HG03521 (cell line): Measurements from ENCODE around the gene F7.

Experiments
- ATAC-seq: cut with Tn5 transposase; IDR thresholded peaks from one replicate; pipeline ENCODE4 v1.9.1; 2021; ENCODE audit warnings: mild to moderate bottlenecking, moderate library complexity; ENCODE audit not compliant: unreplicated experiment

F7 gene

DNA sequence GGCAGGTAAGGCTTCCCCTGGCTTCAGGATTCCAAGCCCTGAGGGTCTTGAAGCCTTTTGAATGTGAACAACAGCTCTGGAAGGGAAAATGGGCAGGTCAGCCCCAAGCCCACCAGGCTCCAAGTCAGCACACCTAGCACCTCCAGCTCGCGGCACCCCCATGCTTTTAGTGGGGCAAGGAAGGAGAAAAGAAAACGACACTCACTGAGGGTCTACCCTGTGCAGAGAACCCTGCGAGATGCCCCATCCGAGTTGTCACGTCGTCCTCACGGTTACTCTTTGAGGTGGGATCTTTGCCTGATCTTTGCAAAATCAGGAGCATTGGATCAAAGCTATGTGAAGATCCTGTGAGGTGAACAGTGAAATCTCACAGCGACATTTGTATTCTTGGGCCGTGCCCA lies 11.3 kb downstream of the F7 start:
- ATAC-seq: no peak

DNA sequence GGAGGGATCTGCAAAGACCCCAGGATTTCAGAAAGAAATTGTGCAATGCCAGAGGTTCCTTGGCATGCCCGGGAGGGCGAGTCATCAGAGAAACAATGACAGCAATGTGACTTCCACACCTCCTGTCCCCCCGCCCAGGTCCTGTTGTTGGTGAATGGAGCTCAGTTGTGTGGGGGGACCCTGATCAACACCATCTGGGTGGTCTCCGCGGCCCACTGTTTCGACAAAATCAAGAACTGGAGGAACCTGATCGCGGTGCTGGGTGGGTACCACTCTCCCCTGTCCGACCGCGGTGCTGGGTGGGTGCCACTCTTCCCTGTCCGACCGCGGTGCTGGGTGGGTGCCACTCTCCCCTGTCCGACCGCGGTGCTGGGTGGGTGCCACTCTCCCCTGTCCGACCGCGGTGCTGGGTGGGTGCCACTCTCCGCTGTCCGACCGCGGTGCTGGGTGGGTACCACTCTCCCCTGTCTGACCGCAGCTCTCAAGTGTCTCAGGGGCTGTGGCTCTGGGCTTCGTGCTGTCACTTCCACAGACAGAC lies 11.8 kb downstream of the F7 start:
- ATAC-seq: no peak

DNA sequence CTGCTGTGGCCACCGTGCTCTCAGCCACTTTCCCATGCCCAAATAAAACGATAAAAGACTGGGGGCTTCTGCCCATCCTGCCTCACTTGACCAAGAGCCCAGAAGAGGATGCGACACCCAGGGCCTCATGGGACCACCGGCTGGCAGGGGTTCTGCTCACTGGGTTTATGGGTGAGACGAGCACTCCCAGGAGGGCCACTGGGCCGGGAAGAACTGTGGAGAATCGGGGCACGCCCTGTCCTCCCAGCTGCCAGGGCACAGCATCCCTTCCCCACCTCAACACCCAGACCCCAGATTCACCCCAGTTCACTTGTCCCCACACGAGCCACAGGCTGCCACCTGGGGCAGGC lies 12.3 kb downstream of the F7 start:
- ATAC-seq: no peak

DNA sequence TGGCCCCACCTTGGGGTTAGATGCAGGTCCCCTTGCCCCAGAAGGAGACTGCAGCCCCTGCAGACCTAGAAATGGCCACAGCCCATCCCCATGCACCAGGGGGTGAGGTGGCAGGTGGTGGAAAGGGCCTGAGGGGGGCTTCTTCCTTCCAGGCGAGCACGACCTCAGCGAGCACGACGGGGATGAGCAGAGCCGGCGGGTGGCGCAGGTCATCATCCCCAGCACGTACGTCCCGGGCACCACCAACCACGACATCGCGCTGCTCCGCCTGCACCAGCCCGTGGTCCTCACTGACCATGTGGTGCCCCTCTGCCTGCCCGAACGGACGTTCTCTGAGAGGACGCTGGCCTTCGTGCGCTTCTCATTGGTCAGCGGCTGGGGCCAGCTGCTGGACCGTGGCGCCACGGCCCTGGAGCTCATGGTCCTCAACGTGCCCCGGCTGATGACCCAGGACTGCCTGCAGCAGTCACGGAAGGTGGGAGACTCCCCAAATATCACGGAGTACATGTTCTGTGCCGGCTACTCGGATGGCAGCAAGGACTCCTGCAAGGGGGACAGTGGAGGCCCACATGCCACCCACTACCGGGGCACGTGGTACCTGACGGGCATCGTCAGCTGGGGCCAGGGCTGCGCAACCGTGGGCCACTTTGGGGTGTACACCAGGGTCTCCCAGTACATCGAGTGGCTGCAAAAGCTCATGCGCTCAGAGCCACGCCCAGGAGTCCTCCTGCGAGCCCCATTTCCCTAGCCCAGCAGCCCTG lies 12.8 kb downstream of the F7 start:
- no peak for ATAC-seq

DNA sequence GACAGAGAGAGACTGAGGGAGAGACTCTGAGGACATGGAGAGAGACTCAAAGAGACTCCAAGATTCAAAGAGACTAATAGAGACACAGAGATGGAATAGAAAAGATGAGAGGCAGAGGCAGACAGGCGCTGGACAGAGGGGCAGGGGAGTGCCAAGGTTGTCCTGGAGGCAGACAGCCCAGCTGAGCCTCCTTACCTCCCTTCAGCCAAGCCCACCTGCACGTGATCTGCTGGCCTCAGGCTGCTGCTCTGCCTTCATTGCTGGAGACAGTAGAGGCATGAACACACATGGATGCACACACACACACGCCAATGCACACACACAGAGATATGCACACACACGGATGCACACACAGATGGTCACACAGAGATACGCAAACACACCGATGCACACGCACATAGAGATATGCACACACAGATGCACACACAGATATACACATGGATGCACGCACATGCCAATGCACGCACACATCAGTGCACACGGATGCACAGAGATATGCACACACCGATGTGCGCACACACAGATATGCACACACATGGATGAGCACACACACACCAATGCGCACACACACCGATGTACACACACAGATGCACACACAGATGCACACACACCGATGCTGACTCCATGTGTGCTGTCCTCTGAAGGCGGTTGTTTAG lies 13.7 kb downstream of the F7 start:
- no peak for ATAC-seq

DNA sequence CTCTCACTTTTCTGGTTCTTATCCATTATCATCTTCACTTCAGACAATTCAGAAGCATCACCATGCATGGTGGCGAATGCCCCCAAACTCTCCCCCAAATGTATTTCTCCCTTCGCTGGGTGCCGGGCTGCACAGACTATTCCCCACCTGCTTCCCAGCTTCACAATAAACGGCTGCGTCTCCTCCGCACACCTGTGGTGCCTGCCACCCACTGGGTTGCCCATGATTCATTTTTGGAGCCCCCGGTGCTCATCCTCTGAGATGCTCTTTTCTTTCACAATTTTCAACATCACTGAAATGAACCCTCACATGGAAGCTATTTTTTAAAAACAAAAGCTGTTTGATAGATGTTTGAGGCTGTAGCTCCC lies 14.2 kb downstream of the F7 start:
- no peak for ATAC-seq

DNA sequence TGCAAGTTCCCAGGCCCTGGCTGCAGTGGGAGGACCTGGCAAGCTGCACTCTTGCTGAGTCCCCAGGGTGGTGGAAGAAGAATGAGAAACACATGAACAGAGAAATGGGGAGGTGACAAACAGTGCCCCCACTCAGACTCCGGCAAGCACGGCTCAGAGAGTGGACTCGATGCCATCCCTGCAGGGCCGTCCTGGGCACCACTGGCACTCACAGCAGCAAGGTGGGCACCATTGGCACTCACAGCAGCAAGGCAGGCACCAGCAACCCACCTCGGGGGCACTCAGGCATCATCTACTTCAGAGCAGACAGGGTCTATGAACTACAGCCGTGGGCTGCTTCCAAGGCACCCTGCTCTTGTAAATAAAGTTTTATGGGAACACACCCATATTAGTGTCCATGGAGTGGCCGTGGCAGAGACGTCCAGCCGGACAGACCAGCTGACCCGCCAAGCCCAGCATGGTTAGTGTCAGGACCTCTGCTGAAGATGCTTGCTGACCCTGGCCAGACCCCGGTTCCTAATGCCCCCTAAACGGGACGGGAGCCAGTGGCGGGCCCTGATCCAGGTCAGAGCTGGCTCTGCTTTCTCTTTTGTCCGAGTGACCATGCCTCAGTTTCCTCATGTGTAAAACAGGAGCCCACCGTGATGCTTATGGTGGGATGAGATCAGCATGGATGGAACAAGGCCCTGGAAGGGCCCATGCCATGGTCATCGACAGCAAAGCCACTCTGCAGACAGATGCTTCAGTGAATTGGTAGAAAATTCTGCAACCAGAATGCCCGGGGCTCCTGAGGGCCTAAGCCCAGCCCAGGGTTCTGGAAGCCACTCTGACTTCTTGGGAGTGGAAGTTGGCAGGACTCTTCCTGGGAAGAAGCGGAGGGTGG lies 14.9 kb downstream of the F7 start:
- ATAC-seq: no peak

DNA sequence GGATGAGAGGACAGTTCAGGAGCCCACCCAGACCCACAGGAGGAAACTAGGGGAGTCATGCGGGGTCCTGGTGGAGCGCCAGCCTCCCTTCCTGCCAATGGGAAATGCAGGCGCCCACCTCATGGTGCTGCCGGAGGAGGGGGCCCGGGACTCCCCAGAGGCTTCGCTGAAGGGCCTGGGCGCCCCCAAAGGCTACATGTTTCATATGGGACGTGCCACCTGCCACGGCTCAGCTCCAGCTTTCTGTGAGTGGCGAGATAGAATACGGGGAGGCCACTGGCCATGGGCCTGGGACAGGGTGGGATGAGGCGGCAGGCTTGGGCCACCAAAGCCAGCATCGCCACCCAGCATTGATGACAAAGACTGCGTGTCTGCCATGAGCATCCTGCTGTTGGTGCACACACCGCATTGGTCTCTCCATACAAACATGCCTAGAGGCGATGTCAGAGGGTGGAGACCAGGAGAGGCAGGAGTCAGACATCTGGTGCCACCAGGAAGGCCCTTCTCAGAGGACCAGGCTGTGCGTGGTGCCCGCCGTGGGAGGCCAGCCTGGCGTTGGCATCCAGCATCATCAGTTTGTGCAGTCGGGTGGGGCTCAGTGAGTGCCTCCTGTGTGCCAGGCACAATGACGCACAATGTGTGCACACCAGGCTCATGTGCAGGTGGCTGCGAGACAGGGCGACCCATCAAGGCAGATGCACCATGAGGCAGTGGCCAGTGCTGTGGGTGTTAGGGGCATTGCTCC lies 15.8 kb downstream of the F7 start:
- no peak for ATAC-seq

DNA sequence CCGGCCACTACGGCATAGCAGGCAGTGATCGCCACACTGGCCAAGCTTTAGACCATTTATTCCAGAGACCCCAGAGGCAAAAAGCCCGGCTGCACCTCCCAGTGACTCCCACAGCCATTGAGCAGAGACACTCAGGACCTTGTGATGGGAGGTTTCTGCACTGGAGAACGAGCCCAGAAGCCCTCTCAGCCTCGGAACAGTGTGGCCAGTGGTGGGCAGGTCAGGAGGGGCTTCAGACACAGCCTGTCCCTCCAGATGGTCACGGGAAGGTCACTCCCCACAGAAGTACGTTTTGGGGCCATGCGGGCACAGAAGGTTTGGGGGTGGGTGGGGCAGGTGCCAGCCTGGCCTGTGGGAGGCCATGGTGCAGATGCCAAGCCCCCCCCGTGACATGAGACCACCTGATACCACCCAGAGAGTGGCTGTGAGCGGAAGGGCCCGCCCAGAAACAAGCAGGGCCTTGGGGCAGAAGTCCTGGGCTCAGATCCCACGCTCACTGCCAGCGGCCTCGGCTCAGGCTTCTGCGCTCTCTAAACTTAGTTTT lies 16.4 kb downstream of the F7 start:
- no peak for ATAC-seq

DNA sequence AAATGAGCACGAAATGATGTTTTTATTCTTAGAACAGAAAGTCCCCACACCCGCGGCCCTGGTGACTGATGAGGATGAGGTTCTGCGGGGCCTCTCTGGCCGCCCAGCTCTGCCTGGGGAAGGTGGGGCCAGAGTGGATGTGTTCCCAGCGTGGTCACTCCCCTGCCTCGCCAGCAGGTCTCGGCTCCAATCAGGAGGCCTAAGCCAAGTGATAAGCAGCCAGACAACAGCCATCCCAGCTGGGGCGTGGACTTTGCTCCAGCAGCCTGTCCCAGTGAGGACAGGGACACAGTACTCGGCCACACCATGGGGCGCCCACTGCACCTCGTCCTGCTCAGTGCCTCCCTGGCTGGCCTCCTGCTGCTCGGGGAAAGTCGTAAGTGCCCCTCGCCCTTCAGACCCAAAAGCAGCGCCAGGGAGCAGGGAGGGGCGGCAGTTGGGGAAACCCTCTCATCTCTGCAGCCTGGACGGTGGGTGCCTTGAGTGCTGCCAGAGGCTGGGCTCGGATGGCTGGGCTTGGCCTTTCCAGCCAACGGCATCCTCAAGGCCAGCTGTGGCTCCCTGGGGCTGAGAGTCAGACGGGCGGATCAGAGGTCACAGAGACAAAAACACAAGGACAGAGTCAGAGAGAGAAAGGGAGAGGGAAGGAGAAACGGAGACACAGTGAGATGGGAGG lies 17.1 kb downstream of the F7 start, which contains the start of gene F10:
F10 (plus strand) TSS at position 250 of the 676 bp plus-strand sequence; CDS start at position 307, 57 bp downstream.
- ATAC-seq: no peak

DNA sequence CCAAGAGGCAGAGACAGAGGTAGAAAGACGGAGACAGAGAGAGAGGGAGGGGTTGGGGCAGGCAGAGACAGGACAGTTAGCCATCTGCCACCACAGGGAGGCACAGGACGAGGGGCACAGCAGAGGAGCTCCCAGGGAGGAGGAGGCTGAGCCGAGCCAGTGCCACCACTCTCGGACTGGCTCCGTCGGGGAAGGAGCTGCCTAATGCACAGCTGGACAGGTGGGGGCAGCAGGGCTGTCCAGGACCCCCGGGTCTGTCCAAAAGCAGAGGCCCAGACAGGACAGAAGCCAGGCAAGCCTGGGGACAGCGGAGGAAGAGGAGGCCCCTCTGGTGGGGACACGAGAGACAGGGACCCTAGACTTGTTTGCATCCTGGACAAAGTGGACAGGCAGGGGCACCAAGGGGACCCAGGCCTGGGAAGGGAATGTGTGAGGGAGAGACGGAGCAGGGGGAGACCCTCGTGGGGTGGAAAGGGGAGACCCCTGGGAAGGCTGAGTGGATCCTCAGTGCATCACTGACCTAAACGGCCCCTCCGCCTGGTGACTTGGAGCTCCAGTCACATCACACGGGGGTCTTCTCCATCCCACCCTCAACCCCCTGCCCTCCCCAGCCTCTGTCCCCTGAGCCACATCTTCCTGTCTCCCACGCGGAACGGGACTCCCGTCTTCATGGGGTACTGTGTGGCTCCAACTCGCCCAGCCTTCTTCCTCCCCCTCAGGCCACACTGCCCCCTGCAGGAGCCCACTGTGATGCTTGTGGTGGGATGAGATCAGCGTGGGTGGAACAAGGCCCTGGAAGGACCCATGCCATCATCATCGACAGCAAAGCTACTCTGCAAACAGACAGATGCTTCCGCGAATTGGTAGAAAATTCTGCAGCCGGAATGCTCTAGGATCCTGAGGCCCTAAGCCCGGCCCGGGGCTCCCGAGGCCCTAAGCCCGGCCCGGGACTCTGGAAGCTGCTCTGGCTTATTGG lies 17.9 kb downstream of the F7 start:
- ATAC-seq: no peak

DNA sequence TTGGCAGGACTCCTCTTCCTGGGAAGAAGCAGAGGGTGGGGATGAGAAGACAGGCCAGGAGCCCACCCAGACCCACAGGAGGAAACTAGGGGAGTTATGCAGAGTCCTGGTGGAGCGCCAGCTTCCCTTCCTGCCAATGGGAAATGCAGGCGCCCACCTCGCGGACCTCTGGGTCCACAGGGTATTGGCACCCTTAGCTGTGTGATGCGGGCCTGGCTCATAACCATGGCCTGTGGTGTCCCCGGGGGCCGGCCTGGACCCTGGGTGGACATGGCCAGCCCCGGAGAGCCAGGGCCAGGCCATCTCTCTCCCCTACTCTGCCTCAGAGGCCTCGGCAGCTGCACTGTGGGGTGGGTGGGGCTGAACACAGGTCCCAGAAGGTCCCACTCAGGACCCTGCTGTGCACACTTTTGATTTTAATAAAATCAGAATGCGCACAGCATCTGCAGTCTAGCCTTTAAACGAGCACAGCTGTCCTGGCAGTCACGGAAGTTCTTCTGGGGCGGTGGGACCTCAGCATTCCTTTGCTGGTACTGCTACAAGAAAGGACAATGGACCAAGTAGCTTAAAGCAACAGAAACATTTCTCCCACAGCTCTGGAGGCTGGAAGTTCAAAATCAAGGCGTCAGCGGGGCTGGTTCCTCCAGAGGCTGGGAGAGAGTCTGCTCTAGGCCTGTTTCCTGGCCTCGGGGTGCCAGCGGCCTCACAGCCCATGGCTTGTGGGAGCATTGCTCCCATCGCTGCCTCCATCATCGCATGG lies 18.8 kb downstream of the F7 start:
- no peak for ATAC-seq

DNA sequence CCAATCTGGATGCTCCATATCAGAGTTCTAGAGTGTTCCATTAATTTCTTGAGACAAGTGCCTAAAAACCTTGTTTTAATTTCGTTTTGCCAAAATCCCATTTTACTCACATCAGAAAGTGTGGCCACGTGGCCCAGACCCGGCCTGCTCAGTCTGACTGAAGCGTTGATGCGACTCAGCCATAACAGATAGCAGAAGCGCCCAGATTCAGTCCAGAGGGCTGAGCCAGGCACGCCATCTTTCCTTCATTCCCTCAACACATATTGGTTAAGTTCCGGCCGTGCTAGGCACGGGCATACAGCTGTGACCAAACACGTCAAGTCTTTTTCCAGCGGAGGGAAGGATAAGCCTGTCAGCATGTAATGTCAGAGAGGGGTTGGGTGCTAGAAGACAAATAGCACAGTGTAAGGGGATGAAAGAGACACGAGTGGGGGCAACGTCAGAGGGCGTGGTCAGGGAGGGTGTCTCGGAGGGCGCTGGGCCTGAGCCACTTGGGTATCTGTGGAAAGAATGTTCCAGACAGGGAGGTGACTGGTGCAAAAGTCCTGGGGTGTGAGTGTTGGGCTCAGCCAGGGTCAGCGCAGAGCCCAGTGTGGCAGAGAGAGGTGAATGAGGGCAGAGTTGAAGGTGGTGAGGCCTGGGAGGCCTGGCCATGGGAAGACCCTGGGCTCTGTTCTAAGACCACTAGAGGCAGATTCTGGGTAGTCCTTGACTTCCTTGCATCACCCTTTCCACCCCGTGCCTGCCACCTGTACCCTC lies 20.1 kb downstream of the F7 start:
- no peak for ATAC-seq

DNA sequence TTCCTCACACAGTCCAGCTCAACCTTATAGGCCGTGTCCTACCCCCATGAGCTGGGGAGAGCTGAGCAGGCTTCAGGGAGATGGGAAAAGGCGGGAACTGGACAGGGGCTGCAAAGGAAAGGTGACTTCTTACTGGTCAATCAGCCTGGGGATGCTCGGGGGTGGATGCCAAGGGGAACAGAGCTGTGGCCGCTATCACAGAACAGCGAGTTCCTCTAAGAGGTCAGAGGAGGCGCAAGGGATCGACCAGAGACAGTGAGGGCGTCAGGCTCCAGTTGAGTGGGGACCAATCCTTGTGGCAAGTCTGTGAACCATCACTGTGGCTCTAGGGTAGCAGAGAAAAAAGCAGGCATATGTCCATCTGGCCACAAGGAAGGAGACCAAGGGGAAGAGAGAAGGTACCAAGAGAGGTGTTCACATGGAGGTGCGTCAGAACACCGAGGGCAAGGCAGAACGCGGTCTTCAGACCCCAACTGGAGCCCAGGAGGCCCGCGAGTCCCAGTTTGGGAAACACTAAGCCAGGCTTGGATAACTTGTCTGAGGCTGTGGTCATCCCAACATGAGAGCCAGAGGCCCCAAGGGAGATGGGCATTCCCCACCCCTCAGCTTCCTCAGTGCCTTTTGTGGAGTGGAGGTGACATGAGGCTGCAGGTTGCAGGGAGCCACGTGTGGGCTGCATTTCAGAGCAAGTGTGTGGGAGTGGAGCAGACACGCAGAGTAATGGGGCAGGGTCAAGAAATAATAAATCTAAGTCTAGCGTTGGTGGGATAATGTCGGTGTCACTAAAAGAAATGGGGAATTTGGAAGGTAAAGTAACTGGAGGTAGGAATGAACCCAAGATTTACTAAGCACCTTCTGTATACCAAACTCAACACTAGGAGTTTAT lies 20.9 kb downstream of the F7 start:
- no peak for ATAC-seq

DNA sequence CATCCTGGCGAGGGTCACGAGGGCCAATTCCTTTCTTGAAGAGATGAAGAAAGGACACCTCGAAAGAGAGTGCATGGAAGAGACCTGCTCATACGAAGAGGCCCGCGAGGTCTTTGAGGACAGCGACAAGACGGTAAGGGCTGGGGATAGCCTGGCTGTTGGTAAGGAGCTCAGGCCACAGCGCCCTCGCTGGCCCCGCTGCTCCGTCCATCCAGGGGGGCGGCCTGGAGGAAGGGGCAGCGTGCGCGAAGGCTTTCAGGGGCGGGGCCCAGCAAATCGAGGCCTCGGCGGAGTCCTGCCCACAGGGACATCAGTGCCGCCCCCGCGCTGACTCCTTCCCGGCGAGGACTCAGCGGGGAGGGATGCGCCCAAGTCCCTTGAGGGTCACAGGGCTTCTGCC lies 23.9 kb downstream of the F7 start:
- ATAC-seq: no peak
